Nephron (organoid): ENCODE data around the gene STT3B.
A peak's percentile ranks its signal among the peaks of the same experiment; 100 is the strongest.

ENCODE experiments used
- H3K27ac Mint-ChIP-seq, 3 experiments: 2 replicates each; pipeline ENCODE4 v1.8.0; 2020; ENCODE audit warnings: mixed read lengths in 3 of 3, mild to moderate bottlenecking in 2 of 3, moderate library complexity in 1 of 3
- H3K27me3 Mint-ChIP-seq: 2 replicates; pipeline ENCODE4 v1.8.0; 2021; ENCODE audit warnings: low read depth, mild to moderate bottlenecking, moderate library complexity, mixed read lengths
- H3K36me3 Mint-ChIP-seq: 2 replicates; pipeline ENCODE4 v1.8.0; 2020; ENCODE audit warnings: low read depth, mixed read lengths
- H3K4me1 Mint-ChIP-seq: 2 replicates; pipeline ENCODE4 v1.8.0; 2020; ENCODE audit warnings: mixed read lengths
- H3K4me3 Mint-ChIP-seq, 3 experiments: 2 replicates each; pipeline ENCODE4 v1.8.0; 2020; ENCODE audit warnings: mild to moderate bottlenecking in 3 of 3, mixed read lengths in 3 of 3, moderate library complexity in 2 of 3
- H3K9me3 Mint-ChIP-seq: 2 replicates; pipeline ENCODE4 v1.8.0; 2020; ENCODE audit warnings: mixed read lengths
- TF ChIP-seq, protein P1 (sequence below), 3 experiments: fragments of 200-600 bp; sonication (generic); IDR thresholded peaks; one replicate each; pipeline ENCODE4 v1.5.0; 2021; ENCODE audit warnings: antibody characterized with exemption in 3 of 3; ENCODE audit not compliant: unreplicated experiment in 3 of 3

Gene STT3B

DNA sequence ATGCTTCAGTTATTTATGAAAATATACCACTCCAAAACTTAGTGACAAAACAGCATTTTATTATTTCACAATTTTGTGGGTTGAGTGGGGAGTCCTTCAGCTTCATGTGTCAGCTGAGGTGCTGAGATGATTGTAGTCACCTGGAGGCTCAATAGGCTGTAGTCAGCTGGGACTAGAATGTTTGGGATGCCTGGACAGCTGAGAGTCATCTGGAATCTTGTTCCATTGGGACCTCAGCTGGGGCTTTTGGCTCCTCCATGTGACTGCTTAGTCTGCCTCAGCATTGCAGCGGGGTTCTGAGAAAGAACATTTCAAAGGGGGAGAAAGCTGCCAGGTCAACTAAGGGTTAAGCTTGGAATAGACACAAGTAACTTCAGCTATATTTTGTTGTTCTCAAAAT lies 13.4 kb downstream of the STT3B start:
- Mint-ChIP-seq H3K9me3 (no peaks in the 10 kb centered on the region), H3K36me3 (peaks cover 12% of the 10 kb centered on the region), H3K27ac (peak overlapping the region in 1 of 3 experiments; percentile 34), H3K27me3 (no peaks in the 10 kb centered on the region), H3K4me1 (peaks cover 51% of the 10 kb centered on the region), H3K4me3 (no peak overlapping the region)
- TF ChIP-seq, protein P1, sequence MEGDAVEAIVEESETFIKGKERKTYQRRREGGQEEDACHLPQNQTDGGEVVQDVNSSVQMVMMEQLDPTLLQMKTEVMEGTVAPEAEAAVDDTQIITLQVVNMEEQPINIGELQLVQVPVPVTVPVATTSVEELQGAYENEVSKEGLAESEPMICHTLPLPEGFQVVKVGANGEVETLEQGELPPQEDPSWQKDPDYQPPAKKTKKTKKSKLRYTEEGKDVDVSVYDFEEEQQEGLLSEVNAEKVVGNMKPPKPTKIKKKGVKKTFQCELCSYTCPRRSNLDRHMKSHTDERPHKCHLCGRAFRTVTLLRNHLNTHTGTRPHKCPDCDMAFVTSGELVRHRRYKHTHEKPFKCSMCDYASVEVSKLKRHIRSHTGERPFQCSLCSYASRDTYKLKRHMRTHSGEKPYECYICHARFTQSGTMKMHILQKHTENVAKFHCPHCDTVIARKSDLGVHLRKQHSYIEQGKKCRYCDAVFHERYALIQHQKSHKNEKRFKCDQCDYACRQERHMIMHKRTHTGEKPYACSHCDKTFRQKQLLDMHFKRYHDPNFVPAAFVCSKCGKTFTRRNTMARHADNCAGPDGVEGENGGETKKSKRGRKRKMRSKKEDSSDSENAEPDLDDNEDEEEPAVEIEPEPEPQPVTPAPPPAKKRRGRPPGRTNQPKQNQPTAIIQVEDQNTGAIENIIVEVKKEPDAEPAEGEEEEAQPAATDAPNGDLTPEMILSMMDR (IDR thresholded peaks at IDR 0.05; ENCODE audit: unreplicated experiment in 3 of 3) = no peak

DNA sequence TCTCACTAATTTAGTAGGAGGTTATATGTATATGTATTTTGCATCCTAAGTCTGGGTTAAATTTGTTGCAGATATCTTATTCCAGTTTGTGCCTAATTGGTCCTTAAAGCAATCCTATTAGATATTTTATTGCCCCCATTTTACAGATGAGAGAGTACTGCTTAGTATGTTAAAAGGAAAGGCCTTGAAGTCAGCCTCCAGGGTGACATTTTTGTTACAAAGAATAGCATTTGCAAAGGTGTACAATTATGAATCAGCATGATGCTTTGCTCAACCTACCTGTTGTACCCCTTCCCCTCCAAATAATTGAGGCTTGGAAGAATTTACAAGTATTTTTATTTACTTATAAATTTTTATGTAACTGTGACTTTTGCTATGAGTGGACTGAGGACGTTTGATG lies 14.0 kb downstream of the STT3B start:
- Mint-ChIP-seq H3K4me1 (peaks cover 51% of the 10 kb centered on the region), H3K9me3 (no peaks in the 10 kb centered on the region), H3K4me3 (no peak overlapping the region), H3K27ac (peak overlapping the region in 1 of 3 experiments; percentile 34), H3K27me3 (no peaks in the 10 kb centered on the region), H3K36me3 (peaks cover 10% of the 10 kb centered on the region)
- TF ChIP-seq, protein P1 (IDR thresholded peaks at IDR 0.05; ENCODE audit: unreplicated experiment in 3 of 3) = no peak

DNA sequence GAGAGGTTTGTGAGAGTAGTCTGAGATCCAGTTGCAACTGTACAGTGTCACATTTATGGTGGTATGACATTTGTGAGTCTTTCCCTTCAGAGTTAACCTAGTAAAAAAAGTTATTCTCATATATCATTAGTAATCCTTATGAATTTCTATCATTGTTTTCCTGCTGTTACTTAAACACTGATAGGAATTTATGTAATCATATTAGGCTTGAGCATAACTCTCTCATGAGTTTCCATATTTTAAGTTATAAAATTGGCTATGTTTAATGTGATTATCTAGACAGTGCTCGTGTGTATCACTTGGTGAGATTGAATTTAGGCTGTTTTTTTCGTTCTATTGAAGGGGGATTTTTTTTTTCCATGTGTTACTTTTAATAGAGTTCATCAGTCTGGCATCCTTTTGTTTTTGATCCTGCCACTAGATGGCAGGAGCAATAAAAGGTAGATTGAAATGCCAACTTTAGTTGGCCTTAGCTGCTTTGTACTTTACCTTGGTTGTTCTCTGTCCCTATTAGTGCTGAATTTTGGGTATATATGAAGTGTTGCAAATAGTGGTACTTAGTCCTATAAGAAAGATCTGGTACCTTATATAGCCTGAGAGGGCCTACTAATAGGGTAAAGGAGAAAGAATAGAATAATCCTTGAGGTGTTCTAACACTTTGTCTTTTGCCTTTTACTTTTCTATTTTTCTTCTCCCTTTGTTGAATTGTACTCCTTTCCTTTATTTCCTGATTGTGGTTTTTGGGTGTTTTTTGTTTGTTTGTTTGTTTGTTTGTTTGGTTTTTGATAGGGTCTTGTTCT lies 17.9 kb downstream of the STT3B start:
- TF ChIP-seq, protein P1 (IDR thresholded peaks at IDR 0.05; ENCODE audit: unreplicated experiment in 3 of 3) = peak; percentile 49 to 59 (median 57)
- H3K27me3 Mint-ChIP-seq = no peaks in the 10 kb centered on the region
- H3K9me3 Mint-ChIP-seq = peaks cover 8% of the 10 kb centered on the region
- no peak overlapping the region for H3K4me3 Mint-ChIP-seq
- H3K36me3 Mint-ChIP-seq = peaks cover 22% of the 10 kb centered on the region
- peaks cover 38% of the 10 kb centered on the region for H3K4me1 Mint-ChIP-seq
- H3K27ac Mint-ChIP-seq = peak overlapping the region in 1 of 3 experiments; percentile 11

DNA sequence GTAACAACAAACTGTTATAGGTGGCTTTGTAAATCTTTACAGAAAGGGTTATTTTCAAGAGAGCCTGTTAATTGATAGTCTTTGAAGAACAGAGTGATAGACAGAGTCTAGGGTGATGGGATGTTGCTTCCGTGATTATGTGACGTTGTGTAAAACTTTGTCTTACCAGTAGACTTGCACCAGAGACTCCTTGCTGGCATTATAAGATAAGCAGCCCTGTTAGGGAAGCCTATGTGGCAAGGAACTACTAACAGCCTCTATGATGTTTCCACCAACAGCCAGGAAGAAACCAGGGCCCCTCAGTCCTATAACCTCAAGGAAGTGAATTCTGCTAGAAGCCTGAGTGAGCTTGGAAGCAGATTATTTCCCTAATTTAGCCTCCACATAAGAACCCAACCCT lies 18.9 kb downstream of the STT3B start:
- H3K4me1 Mint-ChIP-seq = peaks cover 28% of the 10 kb centered on the region
- no peak overlapping the region for H3K27ac Mint-ChIP-seq
- no peak overlapping the region for H3K4me3 Mint-ChIP-seq

DNA sequence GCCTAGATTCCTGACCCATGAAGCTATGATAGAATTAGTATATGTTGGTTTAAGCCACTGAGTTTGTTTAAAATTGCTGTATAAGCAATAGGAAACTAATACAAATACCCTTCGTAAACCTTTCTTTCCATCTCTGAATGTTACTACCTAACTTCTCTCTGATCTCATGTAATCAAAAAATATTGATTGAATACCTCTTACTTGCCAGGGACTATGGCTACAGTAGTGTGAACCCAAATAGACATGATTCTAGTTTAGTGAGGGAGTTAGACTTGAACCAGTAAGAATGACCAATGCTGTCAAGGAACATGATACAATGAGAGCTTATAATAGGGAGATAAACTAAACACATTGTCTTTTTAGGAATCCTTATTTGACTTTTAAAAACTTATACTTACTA lies 19.4 kb downstream of the STT3B start:
- Mint-ChIP-seq H3K4me1 (peaks cover 28% of the 10 kb centered on the region), H3K27me3 (no peaks in the 10 kb centered on the region), H3K9me3 (peaks cover 16% of the 10 kb centered on the region), H3K27ac (no peak overlapping the region), H3K36me3 (peaks cover 37% of the 10 kb centered on the region), H3K4me3 (no peak overlapping the region)
- TF ChIP-seq, protein P1 (IDR thresholded peaks at IDR 0.05; ENCODE audit: unreplicated experiment in 3 of 3) = no peak

More for the DNA sequence above, 18.9 kb downstream of the STT3B start:
- TF ChIP-seq, protein P1 (IDR thresholded peaks at IDR 0.05; ENCODE audit: unreplicated experiment in 3 of 3) = no peak
- H3K36me3 Mint-ChIP-seq = peaks cover 32% of the 10 kb centered on the region
- peaks cover 11% of the 10 kb centered on the region for H3K9me3 Mint-ChIP-seq
- H3K27me3 Mint-ChIP-seq = no peaks in the 10 kb centered on the region

DNA sequence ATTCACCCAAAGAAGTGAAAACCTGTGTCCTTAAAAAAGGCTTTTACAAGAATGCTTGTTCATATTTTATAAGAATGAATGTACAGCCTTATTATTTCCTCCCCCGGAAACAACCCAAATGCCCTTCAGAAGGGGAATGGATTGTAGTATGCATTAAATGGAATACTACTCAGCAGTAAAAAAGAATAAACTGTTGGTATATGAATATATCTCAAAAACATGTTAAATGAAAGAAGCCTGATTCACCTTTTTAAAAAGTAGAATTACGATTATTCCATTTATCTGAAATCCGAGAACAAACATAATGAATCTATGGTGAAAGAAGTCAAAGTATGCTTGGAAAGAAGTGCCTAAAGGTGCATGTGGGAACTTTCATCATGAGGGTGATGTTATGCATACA lies 20.5 kb downstream of the STT3B start:
- TF ChIP-seq, protein P1 (IDR thresholded peaks at IDR 0.05; ENCODE audit: unreplicated experiment in 3 of 3) = no peak
- Mint-ChIP-seq H3K27ac (no peak overlapping the region), H3K4me3 (no peak overlapping the region), H3K27me3 (no peaks in the 10 kb centered on the region), H3K4me1 (peaks cover 23% of the 10 kb centered on the region), H3K9me3 (peaks cover 23% of the 10 kb centered on the region), H3K36me3 (peaks cover 45% of the 10 kb centered on the region)
